H1 (cell line): Measurements from ENCODE around the gene OPN3. TPM values are rescaled to one million over a fixed set of nuclear protein-coding genes. Genes with fewer than 3 reads are reported as not detected.

Experiments
- CTCF ChIA-PET: fragments of 300-600 bp; sonication (Branson Sonifier 250); formaldehyde crosslinking; loops from one replicate; lab custom pipeline; 2021; ENCODE audit not compliant: partially characterized antibody; lab: Charles Lee
- POLR2A ChIA-PET: fragments of 300-600 bp; sonication (Branson Sonifier 250); formaldehyde crosslinking; loops from one replicate; lab custom pipeline; 2021; ENCODE audit warnings: inconsistent platforms; ENCODE audit not compliant: partially characterized antibody; lab: Charles Lee
- DNase-seq, 2 experiments: peaks; one replicate each; pipeline versions ENCODE4 v3.0.0 to v3.0.0-alpha.2; 2010 to 2022; ENCODE audit warnings: low spot score in 2 of 2, low read depth in 1 of 2, mixed read lengths in 1 of 2
- FAIRE-seq: peaks from 2 replicates; lab custom pipeline; 2011; peaks lifted over from hg19 to GRCh38; lab: Jason Lieb, UNC
- H2AFZ ChIP-seq: 2 replicates; pipeline ENCODE4 v1.8.1; 2012; ENCODE audit warnings: low read length, inconsistent platforms
- H2AK5ac ChIP-seq: 2 replicates; pipeline ENCODE4 v1.6.1; 2013; ENCODE audit warnings: low read depth, low read length
- H2BK120ac ChIP-seq: replicated peaks from 2 replicates; pipeline ENCODE3; 2013; ENCODE audit warnings: low read depth, low read length, inconsistent platforms
- H2BK12ac ChIP-seq: 2 replicates; pipeline ENCODE4 v1.6.1; 2013; ENCODE audit warnings: low read depth, low read length
- H2BK15ac ChIP-seq: 2 replicates; pipeline ENCODE4 v1.6.1; 2013; ENCODE audit warnings: low read length
- H2BK20ac ChIP-seq: 2 replicates; pipeline ENCODE4 v1.6.1; 2013; ENCODE audit warnings: low read length
- H2BK5ac ChIP-seq: 2 replicates; pipeline ENCODE4 v1.6.1; 2013; ENCODE audit warnings: low read depth, low read length
- H3K14ac ChIP-seq: 2 replicates; pipeline ENCODE4 v1.6.1; 2013; ENCODE audit warnings: inconsistent platforms; ENCODE audit not compliant: insufficient read length
- H3K18ac ChIP-seq: 2 replicates; pipeline ENCODE4 v1.6.1; 2013; ENCODE audit warnings: low read length; ENCODE audit errors: extremely low read depth
- H3K23ac ChIP-seq: 2 replicates; pipeline ENCODE4 v1.6.1; 2013; ENCODE audit warnings: inconsistent platforms; ENCODE audit not compliant: insufficient read length
- H3K23me2 ChIP-seq: 2 replicates; pipeline ENCODE4 v1.6.1; 2013; ENCODE audit warnings: low read depth, low read length
- H3K27ac ChIP-seq: 2 replicates; pipeline ENCODE4 v1.6.1; 2011; ENCODE audit warnings: low read depth, low read length, inconsistent platforms
- H3K27me3 ChIP-seq, 4 experiments: replicated peaks in 1 of 4; 1 replicate in 1 of 4; 2 replicates in 3 of 4; pipeline versions ENCODE4 v1.6.1 to v1.8.1; 2011 to 2013; ENCODE audit warnings: low read length in 3 of 4, mild to moderate bottlenecking in 3 of 4, inconsistent platforms in 2 of 4, mixed read lengths in 2 of 4, moderate library complexity in 1 of 4; ENCODE audit not compliant: control insufficient read depth in 3 of 4, insufficient read depth in 3 of 4; ENCODE audit errors: extremely low read depth in 1 of 4
- H3K36me3 ChIP-seq, 4 experiments: 2 replicates each; pipeline versions ENCODE4 v1.6.1 to v1.8.1; 2011 to 2013; ENCODE audit warnings: mild to moderate bottlenecking in 4 of 4, low read length in 3 of 4, moderate library complexity in 2 of 4, control low read depth in 1 of 4, inconsistent platforms in 1 of 4; ENCODE audit not compliant: insufficient read depth in 4 of 4, control insufficient read depth in 2 of 4
- H3K4ac ChIP-seq: replicated peaks from 2 replicates; pipeline ENCODE3; 2013; ENCODE audit warnings: low read length, low read depth, mixed read lengths, inconsistent platforms; ENCODE audit not compliant: insufficient read length
- H3K4me1 ChIP-seq, 4 experiments: replicated peaks in 1 of 4; 1 replicate in 1 of 4; 2 replicates in 3 of 4; pipeline versions ENCODE4 v1.6.1 to v1.8.1; 2011 to 2013; ENCODE audit warnings: low read length in 3 of 4, inconsistent platforms in 2 of 4, mixed read lengths in 1 of 4; ENCODE audit not compliant: insufficient read depth in 4 of 4, control insufficient read depth in 3 of 4
- H3K4me2 ChIP-seq, 2 experiments: 2 replicates each; pipeline versions ENCODE4 v1.6.1 to v1.8.1; 2011 to 2013; ENCODE audit warnings: low read depth in 2 of 2, low read length in 2 of 2, control low read depth in 1 of 2, inconsistent platforms in 1 of 2, mild to moderate bottlenecking in 1 of 2; ENCODE audit not compliant: insufficient read depth in 1 of 2
- H3K4me3 ChIP-seq, 4 experiments: fragments of 200-600, 300-600 bp in 1 of 4; sonication (generic), shearing (Covaris generic), sonication (Bioruptor Twin) in 1 of 4; 2 replicates each; pipeline versions ENCODE4 v1.5.1 to v1.8.1; 2011 to 2016; ENCODE audit warnings: low read length in 4 of 4, low read depth in 3 of 4, control low read depth in 2 of 4, inconsistent platforms in 2 of 4, mild to moderate bottlenecking in 2 of 4, mixed read lengths in 1 of 4, moderate library complexity in 1 of 4; ENCODE audit not compliant: insufficient read depth in 2 of 4; ENCODE audit errors: extremely low read depth in 1 of 4
- H3K56ac ChIP-seq: replicated peaks from 2 replicates; pipeline ENCODE3; 2013; ENCODE audit warnings: low read depth, mild to moderate bottlenecking, mixed read lengths, low read length, inconsistent platforms; ENCODE audit not compliant: insufficient read length
- H3K79me1 ChIP-seq: 2 replicates; pipeline ENCODE4 v1.6.1; 2013; ENCODE audit warnings: low read depth, low read length, control low read depth
- H3K79me2 ChIP-seq, 2 experiments: 2 replicates each; pipeline versions ENCODE4 v1.6.1 to v1.8.1; 2012 to 2013; ENCODE audit warnings: low read length in 2 of 2, mild to moderate bottlenecking in 2 of 2, inconsistent platforms in 1 of 2; ENCODE audit not compliant: insufficient read depth in 2 of 2, control insufficient read depth in 1 of 2
- H3K9ac ChIP-seq, 4 experiments: replicated peaks in 1 of 4; 1 replicate in 1 of 4; 2 replicates in 3 of 4; pipeline versions ENCODE4 v1.6.1 to v1.8.1; 2011 to 2013; ENCODE audit warnings: low read depth in 3 of 4, low read length in 3 of 4, control low read depth in 2 of 4, mild to moderate bottlenecking in 2 of 4, moderate library complexity in 2 of 4, inconsistent platforms in 1 of 4; ENCODE audit errors: extremely low read depth in 1 of 4
- H3K9me3 ChIP-seq, 2 experiments: 2 replicates each; pipeline versions ENCODE4 v1.6.1 to v1.8.1; 2012 to 2013; ENCODE audit warnings: mild to moderate bottlenecking in 2 of 2, moderate library complexity in 2 of 2, control low read depth in 1 of 2, inconsistent platforms in 1 of 2, low read depth in 1 of 2, low read length in 1 of 2, mixed read lengths in 1 of 2; ENCODE audit not compliant: insufficient read depth in 2 of 2
- H4K20me1 ChIP-seq, 2 experiments: replicated peaks in 1 of 2; 2 replicates each; pipeline versions ENCODE3 to v1.8.1; 2011 to 2013; ENCODE audit warnings: inconsistent platforms in 2 of 2, low read length in 2 of 2, mild to moderate bottlenecking in 1 of 2; ENCODE audit not compliant: insufficient read depth in 2 of 2, control insufficient read depth in 1 of 2
- H4K5ac ChIP-seq: 2 replicates; pipeline ENCODE4 v1.6.1; 2013; ENCODE audit warnings: low read length, low read depth, mixed read lengths, inconsistent platforms; ENCODE audit not compliant: insufficient read length
- H4K8ac ChIP-seq: 2 replicates; pipeline ENCODE4 v1.8.0; 2013; ENCODE audit warnings: mild to moderate bottlenecking, moderate library complexity, low read length, inconsistent platforms; ENCODE audit not compliant: insufficient read depth; ENCODE audit errors: extremely low read depth
- H4K91ac ChIP-seq: replicated peaks from 2 replicates; pipeline ENCODE3; 2013; ENCODE audit warnings: low read length, mixed read lengths, inconsistent platforms; ENCODE audit not compliant: insufficient read length
- EZH2 ChIP-seq: fragments of 200-600 bp; sonication (generic); IDR thresholded peaks from 2 replicates; pipeline ENCODE4 v1.7.1; 2012; ENCODE audit warnings: low read depth, mild to moderate bottlenecking, moderate library complexity, low read length, inconsistent platforms; ENCODE audit not compliant: severe bottlenecking
- MAFK ChIP-seq: IDR thresholded peaks from 2 replicates; pipeline ENCODE4 v1.6.1; 2012; ENCODE audit warnings: low read depth, mild to moderate bottlenecking, improper control_type of control experiment, low read length
- MAX ChIP-seq: IDR thresholded peaks from 2 replicates; pipeline ENCODE4 v1.6.1; 2012; ENCODE audit warnings: inconsistent platforms
- TBP ChIP-seq: IDR thresholded peaks from 2 replicates; pipeline ENCODE4 v1.6.1; 2011; ENCODE audit warnings: low read depth, low read length, improper control_type of control experiment
- WGBS, 2 experiments: shearing (Covaris generic) in 1 of 2; methylation state at CpG; one replicate each; pipeline versions ENCODE4 v1.1.6 to v1.1.7; 2013 to 2015; ENCODE audit warnings: low lambda C conversion rate in 2 of 2, mixed read lengths in 2 of 2, inconsistent platforms in 1 of 2, low coverage in 1 of 2, missing lambda C conversion rate in 1 of 2; ENCODE audit not compliant: insufficient replicate concordance in 2 of 2, insufficient coverage in 1 of 2, insufficient read length in 1 of 2; ENCODE audit errors: extremely low coverage in 1 of 2, missing lambda C conversion rate in 1 of 2; 5-methylcytosine and 5-hydroxymethylcytosine counted together
- polyA plus RNA-seq, 7 experiments: library from polyadenylated mRNA; depleted of rRNA in 3 of 7; stranded (reverse) in 5 of 7; unstranded in 2 of 7; fragments of >200 nt in 5 of 7; fragments of 200-250 nt in 2 of 7; gene quantifications; 1 replicate in 5 of 7; 2 replicates in 1 of 7; 4 replicates in 1 of 7; pipeline versions ENCODE4 v1.2.1 to v1.2.3, GENCODE V29; 2011 to 2013; ENCODE audit warnings: missing spikeins in 2 of 7, mixed read lengths in 2 of 7
- total RNA-seq: library from RNA; stranded (reverse); fragmentation: NEBNext Ultra II Directional; extraction: Animal tissue kit (Norgen Biotek cat#: 25700); gene quantifications from 2 replicates; pipeline ENCODE4 v1.2.1, GENCODE V29; 2021

Gene OPN3
- total and polyA plus RNA-seq, 2 of the 8 experiments (the other 6 are each of a cell fraction or from before 2014, with no cell fraction given): 8.8 to 19.4 TPM

GRCh38 chr1:241679961-241680360 is 39.8 kb upstream of the OPN3 start:
- no peak overlapping the region for H3K9ac ChIP-seq
- H2BK5ac ChIP-seq: no peak overlapping the region
- no peak overlapping the region for H2BK20ac ChIP-seq
- H3K9me3 ChIP-seq: no peaks in the 10 kb centered on the region
- no peaks in the 10 kb centered on the region for H3K36me3 ChIP-seq
- H3K4me3 ChIP-seq: no peak overlapping the region
- POLR2A ChIA-PET: no interaction called here
- H3K4me1 ChIP-seq: no peaks in the 10 kb centered on the region
- DNase-seq: no peak
- no peak overlapping the region for H2AFZ ChIP-seq
- H3K18ac ChIP-seq: no peak overlapping the region
- H4K8ac ChIP-seq: no peak overlapping the region
- WGBS, 2 experiments: 95% methylated on average over 3 of the region's 3 CpGs; no CpG with 5 or more reads in 1 of the 2 experiments
- no peak overlapping the region for H4K91ac ChIP-seq
- H3K23ac ChIP-seq: no peak overlapping the region
- H3K4ac ChIP-seq: no peak overlapping the region
- H4K20me1 ChIP-seq: peaks cover 0 to 2% of the 10 kb centered on the region in 2 experiments
- H3K14ac ChIP-seq: no peak overlapping the region
- no peak overlapping the region for H2BK15ac ChIP-seq
- no peaks in the 10 kb centered on the region for H3K79me1 ChIP-seq
- CTCF ChIA-PET: no interaction called here
- FAIRE-seq: no peak
- H2BK12ac ChIP-seq: no peak overlapping the region
- no peak overlapping the region for H2BK120ac ChIP-seq
- H2AK5ac ChIP-seq: no peak overlapping the region
- no peak overlapping the region for H3K56ac ChIP-seq
- no peaks in the 10 kb centered on the region for H3K27me3 ChIP-seq
- no peak overlapping the region for H3K27ac ChIP-seq
- no peak overlapping the region for H4K5ac ChIP-seq
- H3K23me2 ChIP-seq: no peaks in the 10 kb centered on the region
- TF ChIP-seq MAX: no peak
- TF ChIP-seq EZH2: no peak
- TF ChIP-seq TBP: no peak
- peak; percentile 56; the same call in 1 of the 2 replicates for TF ChIP-seq MAFK
- no peak overlapping the region for H3K4me2 ChIP-seq
- H3K79me2 ChIP-seq: no peaks in the 10 kb centered on the region
